HG02870 (cell line): ENCODE results near the gene BMAL1.

Source experiments
- ATAC-seq: cut with Tn5 transposase; IDR thresholded peaks from one replicate; pipeline ENCODE4 v1.9.1; 2021; ENCODE audit warnings: mild to moderate bottlenecking, moderate library complexity; ENCODE audit not compliant: unreplicated experiment

The BMAL1 gene

GRCh38 chr11:13290221-13290980, 12.8 kb downstream of the BMAL1 start:
- no peak for ATAC-seq

- ATAC-seq = no peak
Observed at GRCh38 chr11:13291361-13291760, 13.8 kb downstream of the BMAL1 start.

- no peak for ATAC-seq
Observed at GRCh38 chr11:13291800-13292199, 14.2 kb downstream of the BMAL1 start.

GRCh38 chr11:13292970-13293369, 15.4 kb downstream of the BMAL1 start:
- ATAC-seq = no peak

- no peak for ATAC-seq
Observed at GRCh38 chr11:13294178-13294577, 16.6 kb downstream of the BMAL1 start.

- no peak for ATAC-seq
Observed at GRCh38 chr11:13294771-13295579, 17.4 kb downstream of the BMAL1 start.

GRCh38 chr11:13297308-13297916, 19.8 kb downstream of the BMAL1 start:
- ATAC-seq = no peak

- ATAC-seq = no peak
Observed at GRCh38 chr11:13297917-13298356, 20.3 kb downstream of the BMAL1 start.

- ATAC-seq = no peak
Observed at GRCh38 chr11:13298765-13299164, 21.2 kb downstream of the BMAL1 start.

GRCh38 chr11:13301522-13301921, 23.9 kb downstream of the BMAL1 start:
- no peak for ATAC-seq

GRCh38 chr11:13302420-13302958, 24.9 kb downstream of the BMAL1 start:
- no peak for ATAC-seq

- no peak for ATAC-seq
Observed at GRCh38 chr11:13303668-13304649, 26.4 kb downstream of the BMAL1 start.

- no peak for ATAC-seq
Observed at GRCh38 chr11:13304655-13305335, 27.2 kb downstream of the BMAL1 start.

GRCh38 chr11:13308704-13309103, 31.1 kb downstream of the BMAL1 start:
- no peak for ATAC-seq

GRCh38 chr11:13309156-13309555, 31.6 kb downstream of the BMAL1 start:
- ATAC-seq = no peak

GRCh38 chr11:13310443-13310842, 32.9 kb downstream of the BMAL1 start:
- no peak for ATAC-seq

- ATAC-seq = no peak
Observed at GRCh38 chr11:13311570-13311969, 34.0 kb downstream of the BMAL1 start.

GRCh38 chr11:13313005-13313819, 35.6 kb downstream of the BMAL1 start:
- ATAC-seq = no peak
